ENCODE results near the gene ZNF286A.
"Not testable (repeated sequence)": the region's sequence is repeated elsewhere in the genome, so short reads cannot be mapped to it uniquely, and the experiment has no call there.

Gene ZNF286A

DNA sequence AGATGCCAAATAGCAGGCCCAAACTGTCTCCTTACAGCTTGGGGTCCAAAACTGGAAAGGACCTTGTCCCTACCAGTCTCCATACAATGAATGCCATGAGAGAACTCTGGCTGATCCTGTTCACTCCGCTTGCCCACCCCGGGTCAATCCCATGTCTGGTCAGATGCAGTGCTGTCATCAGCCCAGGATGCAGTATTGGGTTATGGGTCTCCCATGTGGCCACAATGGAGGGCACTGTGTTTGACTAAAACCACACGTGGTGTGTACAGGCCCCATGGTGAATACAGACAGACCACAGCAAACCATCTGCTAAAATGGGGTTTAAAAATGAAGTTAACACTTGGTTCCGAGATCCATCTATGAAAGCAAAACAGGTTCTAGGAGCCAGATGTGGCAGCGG lies 35.9 kb upstream of the ZNF286A start:
- no peak for DNase-seq
- TF ChIP-seq GATA1 (IDR thresholded peaks at IDR 0.05; ENCODE audit: low read depth, low read length) (no peak), POLR2A (IDR thresholded peaks at IDR 0.05; ENCODE audit: low read length) (no peak)

- DNase-seq = not testable (repeated sequence)
Measured at GRCh38 chr17:15669526-15669925, 30.0 kb upstream of the ZNF286A start.

DNA sequence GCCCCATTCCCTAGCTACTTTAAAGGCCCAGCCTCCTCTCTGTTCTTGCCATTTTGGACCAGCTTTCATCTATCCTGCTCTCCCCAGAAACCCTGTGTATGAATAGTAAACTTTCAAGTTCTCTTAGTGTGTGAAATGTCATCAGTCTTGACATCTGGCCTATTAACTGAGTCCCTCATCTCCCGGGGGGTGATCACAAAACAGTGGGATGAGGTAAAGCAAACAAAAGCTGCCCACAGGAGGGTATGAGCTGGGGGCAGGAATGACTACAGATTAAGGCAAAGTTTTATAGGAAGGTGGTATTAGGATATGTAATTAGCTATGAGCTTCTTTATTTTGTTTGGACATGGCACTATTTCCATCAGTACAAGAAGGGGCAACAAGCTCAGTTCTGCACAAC lies 24.9 kb upstream of the ZNF286A start:
- not testable (repeated sequence) for DNase-seq

DNA sequence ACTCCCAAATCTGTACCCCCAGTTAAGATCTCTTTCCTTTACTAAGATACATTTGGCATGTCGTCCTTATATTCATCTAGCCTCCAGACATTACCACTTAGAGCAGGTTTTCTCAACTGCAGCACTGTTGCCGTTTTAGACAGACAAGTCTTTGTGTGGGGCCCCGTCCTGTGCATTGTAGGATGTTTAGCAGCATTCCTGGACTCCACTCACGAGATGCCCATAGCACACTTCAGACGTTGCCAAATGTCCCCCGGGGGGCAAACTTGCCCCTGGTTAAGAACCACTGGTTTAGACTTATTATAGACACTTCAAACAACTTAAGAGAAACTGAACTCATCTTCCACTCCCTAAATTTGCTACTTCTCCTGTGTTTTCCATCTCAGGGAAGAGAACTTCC lies 23.6 kb upstream of the ZNF286A start:
- DNase-seq = not testable (repeated sequence)

DNA sequence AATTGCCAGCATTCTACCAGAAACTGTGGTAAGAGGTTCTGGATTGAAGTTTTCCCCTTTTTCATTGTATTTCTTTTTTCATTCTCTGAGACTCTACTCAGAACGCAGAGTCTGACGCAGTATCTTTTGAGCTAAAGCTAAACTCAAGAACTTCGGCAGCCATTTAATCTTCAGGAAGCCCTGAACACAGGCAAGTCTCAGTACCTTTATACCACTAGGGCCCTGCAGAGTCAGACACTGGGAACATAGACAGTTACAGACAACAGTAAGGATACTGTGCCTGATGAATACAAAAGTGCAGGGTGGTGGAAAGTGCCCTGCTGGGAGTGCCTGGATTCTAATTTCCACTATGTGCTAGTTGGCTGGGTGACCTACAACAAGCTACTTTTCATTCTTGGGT lies 16.4 kb upstream of the ZNF286A start:
- DNase-seq = not testable (repeated sequence)

GRCh38 chr17:15683824-15684478 lies 15.6 kb upstream of the ZNF286A start, which contains the start of gene TRIM16:
Gene TRIM16, minus strand, starts transcription at chr17:15684311. Its CDS starts 32,702 bp downstream, at chr17:15651609.
- DNase-seq = peak; percentile 75 to 80
- peak; percentile 44 for TF ChIP-seq POLR2A (IDR thresholded peaks at IDR 0.05; ENCODE audit: low read length)

DNA sequence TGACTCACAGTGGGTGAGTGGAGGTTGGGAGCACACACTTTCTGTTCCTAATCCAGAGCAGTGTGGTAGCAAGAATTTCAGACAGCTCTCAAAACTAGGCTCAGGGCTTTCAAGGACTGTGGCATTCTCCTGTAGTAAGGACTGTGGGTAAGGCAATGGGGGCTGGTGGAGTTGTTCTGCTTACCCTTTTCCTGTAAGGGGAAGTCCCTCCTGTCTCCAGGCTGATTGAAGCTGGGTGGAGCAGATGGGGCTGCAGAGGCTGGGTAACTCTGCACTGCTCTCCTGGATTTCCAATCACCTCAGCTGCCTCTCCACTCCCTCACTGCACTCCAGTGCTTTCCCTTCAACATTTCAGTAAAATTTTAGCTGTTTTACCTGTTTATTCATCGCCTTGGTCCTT lies 12.1 kb upstream of the ZNF286A start:
- not testable (repeated sequence) for DNase-seq

GRCh38 chr17:15698967-15699366 lies 585 bp upstream of the ZNF286A start:
- DNase-seq = peak in 1 of 2 experiments; percentile 22

GRCh38 chr17:15699937-15700336 lies 385 bp downstream of the ZNF286A start:
- not testable (repeated sequence) for DNase-seq

DNA sequence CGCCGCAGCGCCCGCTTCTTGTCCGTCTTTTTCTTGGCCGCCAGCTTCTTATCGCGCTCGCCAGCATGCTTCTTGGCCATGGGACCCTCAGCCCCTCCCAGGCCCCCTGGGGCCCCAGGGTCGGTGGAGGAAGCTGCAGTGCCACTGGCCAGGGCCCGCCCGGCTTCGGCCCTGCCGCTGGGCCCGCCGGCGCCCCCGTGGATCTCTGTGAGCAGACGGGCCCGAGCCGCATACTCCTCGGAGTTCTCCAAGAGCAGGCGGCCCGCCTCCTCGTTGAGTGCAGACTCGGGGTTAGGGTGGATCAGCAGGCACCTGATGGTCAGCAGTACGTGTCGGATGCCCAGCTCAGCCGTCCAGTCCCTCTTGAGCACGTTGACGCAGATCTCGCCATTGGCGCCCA lies 4.7 kb downstream of the ZNF286A start:
- not testable (repeated sequence) for DNase-seq

GRCh38 chr17:15704813-15705212 lies 5.3 kb downstream of the ZNF286A start:
- not testable (repeated sequence) for DNase-seq

- DNase-seq = not testable (repeated sequence)
Measured at GRCh38 chr17:15708879-15709278, 9.3 kb downstream of the ZNF286A start.

- DNase-seq = not testable (repeated sequence)
Measured at GRCh38 chr17:15716601-15717563, 17.3 kb downstream of the ZNF286A start.

DNA sequence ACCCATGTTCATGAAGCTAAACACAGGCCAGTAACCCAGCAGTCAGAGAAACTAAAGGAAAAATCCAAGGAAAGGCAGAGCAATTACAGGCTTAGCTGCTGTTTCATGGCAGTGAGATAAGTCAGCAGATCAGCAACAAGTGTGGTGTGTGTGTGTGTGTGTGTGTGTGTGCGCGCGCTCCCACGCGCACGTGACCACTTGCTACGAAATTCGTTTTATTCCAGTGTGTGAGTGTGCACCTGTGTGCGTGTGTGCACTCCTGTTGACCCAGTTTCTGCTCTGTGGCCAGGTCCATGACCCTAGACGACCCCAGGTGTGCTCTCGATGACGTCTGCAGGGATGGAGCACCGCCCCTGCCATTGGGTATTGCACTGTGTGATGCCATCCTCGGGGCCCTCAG lies 31.0 kb downstream of the ZNF286A start:
- DNase-seq = not testable (repeated sequence)

GRCh38 chr17:15731900-15732299 lies 32.3 kb downstream of the ZNF286A start, which contains the start of gene TBC1D26:
Gene TBC1D26, plus strand, starts transcription at chr17:15732283. Its CDS starts 3,066 bp downstream, at chr17:15735349.
- DNase-seq = not testable (repeated sequence)

DNA sequence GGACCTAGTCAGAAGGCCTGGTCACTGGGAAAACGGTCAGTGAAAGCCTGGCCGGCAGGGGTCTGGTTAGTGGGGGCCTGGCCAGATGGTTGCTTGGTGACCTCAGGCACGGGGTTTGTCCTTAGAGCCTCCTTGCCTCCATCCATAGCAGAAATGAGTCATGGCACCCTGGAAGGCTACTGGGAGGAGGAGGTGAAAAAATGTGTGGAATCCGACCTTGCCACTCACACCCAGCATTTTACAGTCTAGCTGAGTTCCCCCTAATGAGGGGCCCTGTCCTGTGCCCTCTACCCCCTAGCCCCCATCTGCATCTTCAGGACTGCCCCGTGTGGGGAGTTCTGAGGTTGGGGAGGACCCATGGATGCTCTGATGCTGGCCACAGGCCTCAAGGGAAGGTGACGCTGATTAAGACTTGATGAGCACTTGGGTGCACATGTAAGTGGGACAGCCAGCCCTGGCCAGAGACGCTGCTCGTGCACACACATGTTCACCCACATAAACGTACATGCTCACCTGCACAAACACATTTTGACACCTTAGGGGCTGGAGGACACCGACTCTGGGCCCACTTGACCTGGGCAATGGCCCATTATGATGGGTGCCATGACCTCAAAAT lies 33.7 kb downstream of the ZNF286A start:
- not testable (repeated sequence) for DNase-seq

- not testable (repeated sequence) for DNase-seq
Measured at GRCh38 chr17:15736578-15736977, 37.0 kb downstream of the ZNF286A start.

Data from erythroblast (primary cell).